HT-29 (cell line): ENCODE results near the gene LPGAT1. TPM values are rescaled to one million over a fixed set of nuclear protein-coding genes. Genes with fewer than 3 reads are reported as not detected.
"Not testable (repeated sequence)": the region's sequence is repeated elsewhere in the genome, so short reads cannot be mapped to it uniquely, and the experiment has no call there.

Experiments used
- DNase-seq: peaks from one replicate; pipeline ENCODE4 v3.0.0-alpha.2; 2015; ENCODE audit warnings: low spot score
- total RNA-seq: library from RNA; depleted of rRNA; stranded (reverse); fragments of >200 nt; shearing (Covaris generic); gene quantifications from 2 replicates; pipeline ENCODE4 v1.2.3, GENCODE V29; 2014

Gene LPGAT1
- total RNA-seq, 1 experiment from 2014 or later: 13.1 TPM

- DNase-seq: peak; percentile 91
Observed at GRCh38 chr1:211735208-211736170, 95.1 kb downstream of the LPGAT1 start.

GRCh38 chr1:211734791-211735190 lies 95.8 kb downstream of the LPGAT1 start:
- peak; percentile 76 for DNase-seq

- DNase-seq: no peak
Observed at GRCh38 chr1:211734359-211734758, 96.2 kb downstream of the LPGAT1 start.

GRCh38 chr1:211732293-211732980 lies 98.1 kb downstream of the LPGAT1 start:
- no peak for DNase-seq

- DNase-seq: no peak
Observed at GRCh38 chr1:211731456-211732292, 98.9 kb downstream of the LPGAT1 start.

- DNase-seq: no peak
Observed at GRCh38 chr1:211730347-211730746, 100.2 kb downstream of the LPGAT1 start.

- DNase-seq: no peak
Observed at GRCh38 chr1:211729238-211729637, 101.3 kb downstream of the LPGAT1 start.

- no peak for DNase-seq
Observed at GRCh38 chr1:211726467-211726995, 104.0 kb downstream of the LPGAT1 start.

GRCh38 chr1:211724687-211725196 lies 105.8 kb downstream of the LPGAT1 start:
- no peak for DNase-seq

- no peak for DNase-seq
Observed at GRCh38 chr1:211723273-211723672, 107.3 kb downstream of the LPGAT1 start.

GRCh38 chr1:211722277-211723175 lies 108.0 kb downstream of the LPGAT1 start:
- DNase-seq: no peak

- DNase-seq: not testable (repeated sequence)
Observed at GRCh38 chr1:211716555-211716954, 114.0 kb downstream of the LPGAT1 start.

GRCh38 chr1:211715971-211716370 lies 114.6 kb downstream of the LPGAT1 start:
- no peak for DNase-seq

GRCh38 chr1:211714154-211714553 lies 116.4 kb downstream of the LPGAT1 start:
- DNase-seq: no peak

- no peak for DNase-seq
Observed at GRCh38 chr1:211713231-211713630, 117.3 kb downstream of the LPGAT1 start.

- DNase-seq: no peak
Observed at GRCh38 chr1:211711315-211711705, 119.3 kb downstream of the LPGAT1 start.

- no peak for DNase-seq
Observed at GRCh38 chr1:211710566-211711314, 119.8 kb downstream of the LPGAT1 start.

GRCh38 chr1:211708926-211709325 lies 121.6 kb downstream of the LPGAT1 start:
- DNase-seq: no peak

- DNase-seq: no peak
Observed at GRCh38 chr1:211708006-211708405, 122.6 kb downstream of the LPGAT1 start.
